Ammon's horn (tissue), 1 donor: ENCODE measurements around the gene MIS18A.
"Not testable (repeated sequence)": the region's sequence is repeated elsewhere in the genome, so short reads cannot be mapped to it uniquely, and the experiment has no call there.

Source experiments
- DNase-seq: peaks from one replicate; pipeline ENCODE4 v3.0.0-alpha.2; 2016; ENCODE audit warnings: low spot score

Gene MIS18A

GRCh38 chr21:32278518-32279376, at the start of gene MIS18A:
MIS18A (minus strand) TSS chr21:32279049; CDS start chr21:32279014, 35 bp downstream.
- peak; percentile 94 for DNase-seq

- no peak for DNase-seq
Observed at GRCh38 chr21:32328595-32328994, 49.7 kb upstream of the MIS18A start.

GRCh38 chr21:32325706-32326105, 46.9 kb upstream of the MIS18A start:
- peak; percentile 73 for DNase-seq

- no peak for DNase-seq
Observed at GRCh38 chr21:32322676-32323075, 43.8 kb upstream of the MIS18A start.

GRCh38 chr21:32322103-32322502, 43.3 kb upstream of the MIS18A start:
- no peak for DNase-seq

- DNase-seq: no peak
Observed at GRCh38 chr21:32321480-32321879, 42.6 kb upstream of the MIS18A start.

- no peak for DNase-seq
Observed at GRCh38 chr21:32320726-32321125, 41.9 kb upstream of the MIS18A start.

- DNase-seq: no peak
Observed at GRCh38 chr21:32320059-32320458, 41.2 kb upstream of the MIS18A start.

- DNase-seq: no peak
Observed at GRCh38 chr21:32319012-32319411, 40.2 kb upstream of the MIS18A start.

GRCh38 chr21:32317726-32318125, 38.9 kb upstream of the MIS18A start:
- DNase-seq: no peak

GRCh38 chr21:32316361-32317215, 37.7 kb upstream of the MIS18A start:
- DNase-seq: no peak

GRCh38 chr21:32315511-32316281, 36.8 kb upstream of the MIS18A start:
- no peak for DNase-seq

GRCh38 chr21:32314806-32315205, 36.0 kb upstream of the MIS18A start:
- DNase-seq: no peak

- no peak for DNase-seq
Observed at GRCh38 chr21:32312976-32313375, 34.1 kb upstream of the MIS18A start.

GRCh38 chr21:32312326-32312725, 33.5 kb upstream of the MIS18A start:
- DNase-seq: no peak

GRCh38 chr21:32311621-32312020, 32.8 kb upstream of the MIS18A start:
- no peak for DNase-seq

GRCh38 chr21:32310976-32311375, 32.1 kb upstream of the MIS18A start:
- not testable (repeated sequence) for DNase-seq

- DNase-seq: no peak
Observed at GRCh38 chr21:32309906-32310460, 31.1 kb upstream of the MIS18A start.

- no peak for DNase-seq
Observed at GRCh38 chr21:32308696-32309095, 29.8 kb upstream of the MIS18A start.

GRCh38 chr21:32307706-32308105, 28.9 kb upstream of the MIS18A start:
- DNase-seq: no peak

- DNase-seq: peak; percentile 94
Observed at GRCh38 chr21:32306021-32306780, 27.4 kb upstream of the MIS18A start.
